ENCODE results near the gene TMC5. TPM values are rescaled to one million over a fixed set of nuclear protein-coding genes. Genes with fewer than 3 reads are reported as not detected.
A peak's percentile ranks its signal among the peaks of the same experiment; 100 is the strongest.

Gene TMC5
- total and polyA plus RNA-seq, 2 of the 13 experiments (the other 11 are each of a cell fraction or from before 2014, with no cell fraction given) = 0.09 to 0.41 TPM

DNA sequence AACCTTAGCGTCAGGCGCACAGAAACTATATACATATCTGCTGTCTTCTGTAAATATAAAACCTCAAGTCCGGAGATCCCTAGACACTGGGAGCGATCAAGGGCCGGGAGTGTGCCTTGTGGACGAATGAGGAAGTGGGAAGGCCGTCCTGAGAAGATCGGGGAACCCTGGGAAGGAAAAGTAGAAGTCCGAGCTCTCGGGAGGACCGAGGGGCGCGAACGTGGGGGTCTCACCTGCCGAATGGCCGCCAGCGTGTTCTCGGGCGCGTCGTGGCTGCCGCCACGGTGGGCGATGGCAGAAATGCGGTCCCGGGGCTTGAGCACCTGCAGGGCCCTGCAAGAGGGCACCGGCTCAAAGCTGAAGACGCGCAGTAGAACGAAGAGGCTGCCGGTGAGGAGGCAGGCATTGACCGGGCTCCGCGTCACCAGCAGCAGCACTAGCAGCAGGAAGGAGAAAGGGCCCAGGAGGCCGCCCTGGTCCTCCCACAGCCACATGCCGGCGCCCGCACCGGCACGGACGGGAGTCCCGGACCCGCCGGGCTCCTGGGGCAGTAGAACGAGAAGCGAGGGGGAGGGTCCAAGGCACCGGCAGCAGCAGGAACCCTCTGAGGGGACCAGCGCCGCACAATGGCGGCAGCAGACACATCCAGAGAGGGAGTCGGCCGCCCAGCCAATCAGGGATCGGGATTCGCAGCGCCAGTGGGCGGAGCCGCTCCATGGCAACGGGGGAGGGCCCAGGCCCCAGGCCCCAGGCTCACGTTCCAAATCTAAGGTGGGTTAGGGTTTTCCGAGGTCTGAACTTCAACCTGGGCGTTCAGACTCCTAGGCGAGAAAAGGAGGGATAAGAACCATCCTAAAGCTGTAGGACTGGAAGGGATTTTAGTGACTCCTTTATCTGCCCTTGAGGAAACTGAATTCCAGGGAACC lies 104.1 kb downstream of the TMC5 start, which contains the start of gene GDE1 (continued):
- TF ChIP-seq HINFP (CRISPR knock-in tag; IDR thresholded peaks at IDR 0.05; ENCODE audit: low read depth) = no peak; the same call in 1 of the 2 replicates
- no peak for TF ChIP-seq MLLT10 (CRISPR knock-in tag; IDR thresholded peaks at IDR 0.05)
- TF ChIP-seq SMAD3 (CRISPR knock-in tag; IDR thresholded peaks at IDR 0.05) = peak; percentile 84; the same call in 1 of the 2 replicates
- TF ChIP-seq, protein P1, sequence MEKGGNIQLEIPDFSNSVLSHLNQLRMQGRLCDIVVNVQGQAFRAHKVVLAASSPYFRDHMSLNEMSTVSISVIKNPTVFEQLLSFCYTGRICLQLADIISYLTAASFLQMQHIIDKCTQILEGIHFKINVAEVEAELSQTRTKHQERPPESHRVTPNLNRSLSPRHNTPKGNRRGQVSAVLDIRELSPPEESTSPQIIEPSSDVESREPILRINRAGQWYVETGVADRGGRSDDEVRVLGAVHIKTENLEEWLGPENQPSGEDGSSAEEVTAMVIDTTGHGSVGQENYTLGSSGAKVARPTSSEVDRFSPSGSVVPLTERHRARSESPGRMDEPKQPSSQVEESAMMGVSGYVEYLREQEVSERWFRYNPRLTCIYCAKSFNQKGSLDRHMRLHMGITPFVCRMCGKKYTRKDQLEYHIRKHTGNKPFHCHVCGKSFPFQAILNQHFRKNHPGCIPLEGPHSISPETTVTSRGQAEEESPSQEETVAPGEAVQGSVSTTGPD (CRISPR knock-in tag; IDR thresholded peaks at IDR 0.05) = no peak
- TF ChIP-seq ZNF292 (CRISPR knock-in tag; IDR thresholded peaks at IDR 0.05; ENCODE audit: borderline replicate concordance, low read depth) = peak; percentile 92
- no peak for TF ChIP-seq MZF1 (CRISPR knock-in tag; IDR thresholded peaks at IDR 0.05; ENCODE audit: borderline replicate concordance)
- TF ChIP-seq USF2 (IDR thresholded peaks at IDR 0.05; ENCODE audit: low read depth, low read length) = no peak
- TF ChIP-seq USF2 (CRISPR knock-in tag; IDR thresholded peaks at IDR 0.05; ENCODE audit: borderline replicate concordance) = no peak; the same call in 1 of the 2 replicates
- TF ChIP-seq SALL1 (CRISPR knock-in tag; IDR thresholded peaks at IDR 0.05) = peak; percentile 90
- no peak for TF ChIP-seq ZNF615 (CRISPR knock-in tag; IDR thresholded peaks at IDR 0.05; ENCODE audit: borderline replicate concordance)
- peak; percentile 60; the same call in 1 of the 2 replicates for TF ChIP-seq ZMYM3 (CRISPR knock-in tag; IDR thresholded peaks at IDR 0.05)
- TF ChIP-seq ZNF780A (CRISPR knock-in tag; IDR thresholded peaks at IDR 0.05) = no peak
- TF ChIP-seq KAT8 (CRISPR knock-in tag; IDR thresholded peaks at IDR 0.05) = peak; percentile 86
- TF ChIP-seq, protein P2, sequence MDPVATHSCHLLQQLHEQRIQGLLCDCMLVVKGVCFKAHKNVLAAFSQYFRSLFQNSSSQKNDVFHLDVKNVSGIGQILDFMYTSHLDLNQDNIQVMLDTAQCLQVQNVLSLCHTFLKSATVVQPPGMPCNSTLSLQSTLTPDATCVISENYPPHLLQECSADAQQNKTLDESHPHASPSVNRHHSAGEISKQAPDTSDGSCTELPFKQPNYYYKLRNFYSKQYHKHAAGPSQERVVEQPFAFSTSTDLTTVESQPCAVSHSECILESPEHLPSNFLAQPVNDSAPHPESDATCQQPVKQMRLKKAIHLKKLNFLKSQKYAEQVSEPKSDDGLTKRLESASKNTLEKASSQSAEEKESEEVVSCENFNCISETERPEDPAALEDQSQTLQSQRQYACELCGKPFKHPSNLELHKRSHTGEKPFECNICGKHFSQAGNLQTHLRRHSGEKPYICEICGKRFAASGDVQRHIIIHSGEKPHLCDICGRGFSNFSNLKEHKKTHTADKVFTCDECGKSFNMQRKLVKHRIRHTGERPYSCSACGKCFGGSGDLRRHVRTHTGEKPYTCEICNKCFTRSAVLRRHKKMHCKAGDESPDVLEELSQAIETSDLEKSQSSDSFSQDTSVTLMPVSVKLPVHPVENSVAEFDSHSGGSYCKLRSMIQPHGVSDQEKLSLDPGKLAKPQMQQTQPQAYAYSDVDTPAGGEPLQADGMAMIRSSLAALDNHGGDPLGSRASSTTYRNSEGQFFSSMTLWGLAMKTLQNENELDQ (CRISPR knock-in tag; IDR thresholded peaks at IDR 0.05; ENCODE audit: borderline replicate concordance) = no peak
- TF ChIP-seq, protein P3, sequence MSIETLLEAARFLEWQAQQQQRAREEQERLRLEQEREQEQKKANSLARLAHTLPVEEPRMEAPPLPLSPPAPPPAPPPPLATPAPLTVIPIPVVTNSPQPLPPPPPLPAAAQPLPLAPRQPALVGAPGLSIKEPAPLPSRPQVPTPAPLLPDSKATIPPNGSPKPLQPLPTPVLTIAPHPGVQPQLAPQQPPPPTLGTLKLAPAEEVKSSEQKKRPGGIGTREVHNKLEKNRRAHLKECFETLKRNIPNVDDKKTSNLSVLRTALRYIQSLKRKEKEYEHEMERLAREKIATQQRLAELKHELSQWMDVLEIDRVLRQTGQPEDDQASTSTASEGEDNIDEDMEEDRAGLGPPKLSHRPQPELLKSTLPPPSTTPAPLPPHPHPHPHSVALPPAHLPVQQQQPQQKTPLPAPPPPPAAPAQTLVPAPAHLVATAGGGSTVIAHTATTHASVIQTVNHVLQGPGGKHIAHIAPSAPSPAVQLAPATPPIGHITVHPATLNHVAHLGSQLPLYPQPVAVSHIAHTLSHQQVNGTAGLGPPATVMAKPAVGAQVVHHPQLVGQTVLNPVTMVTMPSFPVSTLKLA (IDR thresholded peaks at IDR 0.05) = no peak
- no peak for TF ChIP-seq DNMT1 (CRISPR knock-in tag; IDR thresholded peaks at IDR 0.05)
- no peak for TF ChIP-seq IRX3 (CRISPR knock-in tag; IDR thresholded peaks at IDR 0.05; ENCODE audit: borderline replicate concordance, low read depth)
- no peak; the same call in 1 of the 2 replicates for TF ChIP-seq GATAD2A (CRISPR knock-in tag; IDR thresholded peaks at IDR 0.05)
- TF ChIP-seq GLI4 (CRISPR knock-in tag; IDR thresholded peaks at IDR 0.05; ENCODE audit: borderline replicate concordance) = peak; percentile 95; the same call in 1 of the 2 replicates
